ENCODE data around the gene PIMREG.

Gene PIMREG

GRCh38 chr17:6446516-6447100 lies 2.4 kb downstream of the PIMREG start:
- H3K9me2 ChIP-seq (replicated peaks; ENCODE audit: insufficient read depth, low read length) = no peaks in the 10 kb centered on the region
- no peaks in the 10 kb centered on the region for H4K20me1 ChIP-seq (ENCODE audit: low read depth, low read length)
- no peaks in the 10 kb centered on the region for H3K36me3 ChIP-seq (ENCODE audit: low read length)
- no peak overlapping the region for H2AFZ ChIP-seq (ENCODE audit: low read depth, low read length, severe bottlenecking)
- no peaks in the 10 kb centered on the region for H3K9me3 ChIP-seq (ENCODE audit: insufficient read depth, low read length)
- no peak overlapping the region for H3K27ac ChIP-seq (ENCODE audit: low read depth, low read length)
- H3F3A ChIP-seq (ENCODE audit: insufficient read depth) = no peaks in the 10 kb centered on the region
- H3K79me2 ChIP-seq (ENCODE audit: insufficient read depth, low read length) = no peaks in the 10 kb centered on the region
- no peak overlapping the region for H3K4me3 ChIP-seq (ENCODE audit: insufficient read depth, low read length, poor library complexity, severe bottlenecking)
- no peak overlapping the region for H3K4me2 ChIP-seq (ENCODE audit: low read depth, low read length, poor library complexity, severe bottlenecking)
- no peak overlapping the region for H3K9ac ChIP-seq (ENCODE audit: low read length)
- no peaks in the 10 kb centered on the region; the same call in 1 of the 2 replicates for H3K27me3 ChIP-seq (ENCODE audit: low read length)
- TF ChIP-seq CTCF (IDR thresholded peaks at IDR 0.05; ENCODE audit: insufficient read depth, low read length, poor library complexity, severe bottlenecking) (no peak), EZH2phosphoT487 (conservative IDR thresholded peaks at IDR 0.05; ENCODE audit: low read length) (no peak)

GRCh38 chr17:6448473-6448872 lies 4.2 kb downstream of the PIMREG start:
- no peaks in the 10 kb centered on the region for H3K36me3 ChIP-seq (ENCODE audit: low read length)
- H3K27ac ChIP-seq (ENCODE audit: low read depth, low read length) = no peak overlapping the region
- TF ChIP-seq EZH2phosphoT487 (conservative IDR thresholded peaks at IDR 0.05; ENCODE audit: low read length) = no peak
- TF ChIP-seq CTCF (IDR thresholded peaks at IDR 0.05; ENCODE audit: insufficient read depth, low read length, poor library complexity, severe bottlenecking) = no peak
- H3K4me3 ChIP-seq (ENCODE audit: insufficient read depth, low read length, poor library complexity, severe bottlenecking) = no peak overlapping the region
- H3K4me2 ChIP-seq (ENCODE audit: low read depth, low read length, poor library complexity, severe bottlenecking) = no peak overlapping the region
- H4K20me1 ChIP-seq (ENCODE audit: low read depth, low read length) = no peaks in the 10 kb centered on the region
- no peak overlapping the region for H2AFZ ChIP-seq (ENCODE audit: low read depth, low read length, severe bottlenecking)
- no peaks in the 10 kb centered on the region; the same call in 1 of the 2 replicates for H3K27me3 ChIP-seq (ENCODE audit: low read length)
- no peaks in the 10 kb centered on the region for H3K79me2 ChIP-seq (ENCODE audit: insufficient read depth, low read length)
- H3K9me2 ChIP-seq (replicated peaks; ENCODE audit: insufficient read depth, low read length) = no peaks in the 10 kb centered on the region
- H3K9me3 ChIP-seq (ENCODE audit: insufficient read depth, low read length) = no peaks in the 10 kb centered on the region
- H3F3A ChIP-seq (ENCODE audit: insufficient read depth) = no peaks in the 10 kb centered on the region
- H3K9ac ChIP-seq (ENCODE audit: low read length) = no peak overlapping the region

GRCh38 chr17:6449307-6449706 lies 5.1 kb downstream of the PIMREG start:
- H3K36me3 ChIP-seq (ENCODE audit: low read length) = no peaks in the 10 kb centered on the region

More at GRCh38 chr17:6449307-6449706, 5.1 kb downstream of the PIMREG start:
- Histone ChIP-seq H3K9ac (ENCODE audit: low read length) (no peak overlapping the region), H3K9me3 (ENCODE audit: insufficient read depth, low read length) (no peaks in the 10 kb centered on the region), H3K79me2 (ENCODE audit: insufficient read depth, low read length) (no peaks in the 10 kb centered on the region), H3K27ac (ENCODE audit: low read depth, low read length) (no peak overlapping the region), H2AFZ (ENCODE audit: low read depth, low read length, severe bottlenecking) (no peak overlapping the region), H4K20me1 (ENCODE audit: low read depth, low read length) (no peaks in the 10 kb centered on the region), H3F3A (ENCODE audit: insufficient read depth) (no peaks in the 10 kb centered on the region), H3K4me3 (ENCODE audit: insufficient read depth, low read length, poor library complexity, severe bottlenecking) (no peak overlapping the region), H3K4me2 (ENCODE audit: low read depth, low read length, poor library complexity, severe bottlenecking) (no peak overlapping the region), H3K27me3 (ENCODE audit: low read length) (no peaks in the 10 kb centered on the region; the same call in 1 of the 2 replicates), H3K9me2 (replicated peaks; ENCODE audit: insufficient read depth, low read length) (no peaks in the 10 kb centered on the region)
- no peak for TF ChIP-seq CTCF (IDR thresholded peaks at IDR 0.05; ENCODE audit: insufficient read depth, low read length, poor library complexity, severe bottlenecking)
- TF ChIP-seq EZH2phosphoT487 (conservative IDR thresholded peaks at IDR 0.05; ENCODE audit: low read length) = no peak

Measured in SU-DHL-6 (cell line).